ENCODE results near the gene TRAK1.

- TF ChIP-seq, protein P1, sequence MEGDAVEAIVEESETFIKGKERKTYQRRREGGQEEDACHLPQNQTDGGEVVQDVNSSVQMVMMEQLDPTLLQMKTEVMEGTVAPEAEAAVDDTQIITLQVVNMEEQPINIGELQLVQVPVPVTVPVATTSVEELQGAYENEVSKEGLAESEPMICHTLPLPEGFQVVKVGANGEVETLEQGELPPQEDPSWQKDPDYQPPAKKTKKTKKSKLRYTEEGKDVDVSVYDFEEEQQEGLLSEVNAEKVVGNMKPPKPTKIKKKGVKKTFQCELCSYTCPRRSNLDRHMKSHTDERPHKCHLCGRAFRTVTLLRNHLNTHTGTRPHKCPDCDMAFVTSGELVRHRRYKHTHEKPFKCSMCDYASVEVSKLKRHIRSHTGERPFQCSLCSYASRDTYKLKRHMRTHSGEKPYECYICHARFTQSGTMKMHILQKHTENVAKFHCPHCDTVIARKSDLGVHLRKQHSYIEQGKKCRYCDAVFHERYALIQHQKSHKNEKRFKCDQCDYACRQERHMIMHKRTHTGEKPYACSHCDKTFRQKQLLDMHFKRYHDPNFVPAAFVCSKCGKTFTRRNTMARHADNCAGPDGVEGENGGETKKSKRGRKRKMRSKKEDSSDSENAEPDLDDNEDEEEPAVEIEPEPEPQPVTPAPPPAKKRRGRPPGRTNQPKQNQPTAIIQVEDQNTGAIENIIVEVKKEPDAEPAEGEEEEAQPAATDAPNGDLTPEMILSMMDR (IDR thresholded peaks at IDR 0.05; ENCODE audit: poor library complexity) = no peak
- no peak for TF ChIP-seq EZH2 (IDR thresholded peaks at IDR 0.05; ENCODE audit: borderline replicate concordance)
These were observed 45.4 kb upstream of the TRAK1 start for GRCh38 chr3:42045708-42046243.
